Activated T-cell treated with anti-CD3 and anti-CD28 coated beads for 4 hours (primary cell): ENCODE data around the gene FRMD5.
"Not testable (repeated sequence)": the region's sequence is repeated elsewhere in the genome, so short reads cannot be mapped to it uniquely, and the experiment has no call there.

ENCODE experiments used
- DNase-seq: peaks from one replicate; pipeline ENCODE4 v3.0.0-alpha.2; 2020

Gene FRMD5

GRCh38 chr15:44195151-44195740, at the start of gene FRMD5:
FRMD5 (minus strand) TSS chr15:44195271.
- peak; percentile 83 for DNase-seq

DNA sequence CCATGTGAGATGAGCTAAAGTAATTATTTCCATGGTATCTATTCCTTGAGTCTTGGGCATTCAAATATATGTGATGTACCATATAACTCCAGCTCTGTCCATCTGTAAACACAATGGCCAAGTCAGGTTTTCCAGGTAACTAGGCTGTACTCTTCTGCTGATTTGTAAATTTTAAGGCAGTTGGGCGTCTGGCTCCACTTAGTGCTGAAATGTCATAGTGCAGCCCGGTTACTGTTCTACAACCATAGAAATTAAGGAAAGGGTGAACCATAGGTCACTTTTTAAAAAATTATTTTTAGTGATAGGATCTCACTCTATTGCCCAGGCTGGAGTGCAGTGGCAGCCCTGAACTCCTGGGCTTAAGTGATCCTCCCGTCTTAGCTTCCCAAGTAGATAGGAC, 48.8 kb upstream of the FRMD5 start:
- DNase-seq, result no peak

DNA sequence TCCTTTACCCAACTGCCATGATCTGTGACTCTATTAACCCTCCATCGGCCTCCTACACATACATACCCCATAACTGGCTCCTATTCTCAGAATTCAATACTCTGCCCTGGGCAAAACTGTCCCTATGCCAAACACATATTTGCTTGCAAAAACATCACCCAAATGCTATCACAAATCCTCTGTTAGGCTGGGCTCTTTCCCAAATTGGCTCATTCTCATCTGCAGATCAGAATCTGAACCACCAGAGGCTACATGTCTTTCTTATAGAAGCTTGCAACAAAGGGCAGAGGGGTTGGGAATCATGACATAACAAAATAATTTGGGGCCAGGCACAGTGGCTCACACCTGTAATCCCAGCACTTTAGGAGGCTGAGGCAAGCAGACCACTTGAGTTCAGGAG, 48.1 kb upstream of the FRMD5 start:
- no peak for DNase-seq

DNA sequence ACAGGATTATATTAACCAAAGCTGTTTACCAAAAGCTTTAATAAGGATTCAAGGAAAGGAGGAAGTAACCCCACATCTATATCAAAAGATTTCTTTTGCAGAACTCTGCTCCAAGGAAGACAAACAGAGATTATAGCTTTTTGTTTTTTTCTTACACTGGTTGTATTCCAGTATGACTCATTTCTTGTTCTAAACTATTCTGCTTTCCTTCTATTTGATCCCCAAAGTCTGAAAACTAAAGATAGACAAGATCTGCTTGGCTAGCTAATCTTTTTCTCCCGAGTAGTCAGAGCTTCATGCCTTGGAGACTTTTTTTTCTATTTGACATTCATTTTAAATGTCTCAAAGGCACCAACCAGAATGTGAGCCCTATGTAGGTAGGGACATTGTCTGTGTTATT, 36.8 kb upstream of the FRMD5 start:
- no peak for DNase-seq

- not testable (repeated sequence) for DNase-seq
These were observed 34.2 kb upstream of the FRMD5 start for GRCh38 chr15:44229301-44229700.

DNA sequence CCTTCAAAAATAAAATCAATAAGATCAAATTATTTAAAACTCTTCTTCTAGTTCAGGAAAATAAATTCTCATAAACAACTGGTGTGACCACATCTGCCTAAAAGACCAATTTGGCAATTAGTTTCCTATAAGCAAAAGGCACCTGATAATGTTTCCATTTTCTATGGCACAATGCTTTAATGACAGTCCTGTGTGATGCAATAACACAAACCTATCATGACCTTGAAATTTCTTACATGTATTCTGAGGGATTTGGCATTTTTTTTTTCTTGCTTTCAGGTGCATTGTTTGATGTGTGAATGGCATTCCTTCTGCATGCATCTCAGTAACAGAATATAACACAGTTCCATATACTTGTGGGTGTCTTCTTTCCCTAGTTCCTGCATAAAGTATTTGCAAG, 32.5 kb upstream of the FRMD5 start:
- DNase-seq, result no peak

- not testable (repeated sequence) for DNase-seq
These were observed 31.9 kb upstream of the FRMD5 start for GRCh38 chr15:44227001-44227400.

GRCh38 chr15:44222478-44222877, 27.4 kb upstream of the FRMD5 start:
- DNase-seq, result no peak

DNA sequence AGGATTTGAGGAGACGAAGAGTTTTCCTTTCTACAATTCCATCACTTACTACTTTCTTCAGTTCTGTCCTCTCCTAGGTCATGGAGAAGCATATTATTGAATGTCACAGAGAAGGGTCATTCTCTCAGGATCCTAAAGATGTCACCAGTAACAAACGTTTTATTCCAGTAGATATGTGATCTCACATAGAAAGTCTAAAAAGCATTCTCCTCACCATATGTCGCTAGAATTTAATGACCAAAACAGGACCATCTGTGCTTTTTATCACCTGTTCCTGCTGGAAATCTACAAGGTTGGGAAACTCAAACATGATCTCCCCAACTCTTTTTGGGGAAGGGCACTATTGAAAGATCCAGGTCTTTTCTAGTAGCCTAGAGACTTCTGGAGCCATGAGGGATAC, 24.0 kb upstream of the FRMD5 start:
- DNase-seq, result no peak

DNA sequence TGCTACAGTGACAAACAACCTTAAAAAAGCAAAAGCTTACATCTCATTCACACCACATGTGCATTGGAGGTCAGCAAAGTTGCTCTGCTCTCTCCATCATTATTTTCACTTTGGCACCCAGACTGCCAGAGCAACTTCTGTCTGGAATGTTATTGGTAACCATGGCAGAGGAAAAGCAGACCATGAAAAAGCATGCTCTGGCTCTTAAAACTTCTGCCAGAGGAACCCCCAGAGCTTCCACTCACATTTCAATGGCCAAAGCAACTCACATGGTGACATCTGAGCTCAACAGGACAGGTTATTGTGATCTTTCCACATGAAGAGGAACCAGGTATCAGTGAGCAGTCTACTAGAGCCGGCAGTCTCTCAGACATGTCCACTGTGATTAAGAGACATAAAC, 21.9 kb upstream of the FRMD5 start:
- DNase-seq, result no peak

- no peak for DNase-seq
These were observed 20.5 kb upstream of the FRMD5 start for GRCh38 chr15:44215594-44215993.

DNA sequence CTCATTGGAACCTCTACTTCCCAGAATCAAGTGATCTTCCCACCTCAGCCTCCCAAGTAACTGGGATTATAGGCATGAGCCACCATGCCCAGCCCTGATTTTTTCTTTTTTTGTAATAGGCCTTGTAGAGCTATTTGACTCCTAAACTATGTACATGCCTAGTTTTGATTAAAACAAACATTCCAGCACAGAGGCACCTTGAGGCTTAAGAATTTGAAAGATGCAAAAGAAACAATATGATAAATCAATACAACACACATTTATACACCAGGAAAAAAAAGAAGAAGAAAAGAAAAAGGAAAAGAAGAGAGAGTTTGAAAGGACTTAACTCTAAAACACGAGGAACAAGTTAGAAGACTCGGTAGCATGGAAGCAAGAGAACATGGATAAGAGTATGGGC, 13.9 kb upstream of the FRMD5 start:
- DNase-seq, result no peak

GRCh38 chr15:44207643-44208042, 12.6 kb upstream of the FRMD5 start:
- no peak for DNase-seq

DNA sequence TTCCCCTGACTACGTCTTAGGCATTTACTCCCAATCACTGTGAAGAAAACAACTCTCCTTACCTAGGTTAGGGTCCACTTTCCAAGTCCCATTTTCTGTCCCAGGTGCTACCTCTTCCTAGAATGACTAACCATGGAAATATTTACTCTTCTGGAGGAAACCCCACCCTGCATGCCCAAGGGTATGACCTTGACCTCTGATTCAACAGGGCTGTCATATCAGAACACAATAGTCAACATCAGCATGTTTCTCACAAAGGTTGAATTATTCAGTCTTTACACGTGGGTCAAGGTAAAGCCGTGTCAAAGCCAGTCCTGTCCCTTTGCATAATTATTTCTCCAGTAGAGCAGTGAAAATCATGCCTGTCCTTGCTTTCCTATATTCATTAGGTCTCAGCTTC, 4.3 kb upstream of the FRMD5 start:
- no peak for DNase-seq

DNA sequence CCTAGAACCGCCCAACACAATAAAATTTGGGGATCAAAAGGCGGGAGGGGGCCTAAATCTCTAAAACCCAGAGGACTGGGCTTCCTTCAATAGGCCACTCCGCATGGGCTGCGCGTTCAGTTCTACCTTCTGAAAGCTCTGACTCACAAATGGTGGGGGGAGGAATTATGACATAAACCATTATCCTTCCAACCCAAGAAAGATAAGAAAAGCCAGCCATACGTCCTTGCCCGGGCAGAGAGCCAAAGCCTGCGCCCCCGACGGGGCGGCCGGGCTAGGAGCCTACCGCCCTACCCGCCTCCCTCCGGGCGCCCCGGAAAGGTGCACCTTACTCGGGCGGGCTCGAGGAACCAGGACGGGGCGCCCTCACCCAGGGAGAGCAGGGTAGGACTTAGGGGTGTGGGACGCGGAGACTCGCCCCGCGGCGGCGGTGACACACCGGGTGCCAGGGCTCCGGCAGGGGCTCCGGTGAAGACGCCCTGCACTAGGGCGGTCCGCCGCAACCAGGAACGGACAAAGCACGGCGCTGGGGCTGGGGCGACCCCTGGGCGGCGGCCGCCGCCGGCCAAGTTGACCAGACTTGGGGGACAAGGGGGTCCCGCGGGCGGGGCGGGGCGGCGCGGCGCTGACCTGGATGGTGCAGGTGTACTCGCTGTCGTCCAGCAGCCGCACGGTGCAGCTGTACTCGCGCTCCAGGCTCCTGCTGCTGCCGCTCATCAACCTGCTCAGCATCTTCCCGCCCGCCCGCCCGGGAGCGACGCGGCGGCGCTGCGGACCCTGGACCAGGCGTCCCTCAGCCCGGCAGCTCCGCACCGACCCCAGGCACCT, 534 bp downstream of the FRMD5 start:
- peak; percentile 15 for DNase-seq

DNA sequence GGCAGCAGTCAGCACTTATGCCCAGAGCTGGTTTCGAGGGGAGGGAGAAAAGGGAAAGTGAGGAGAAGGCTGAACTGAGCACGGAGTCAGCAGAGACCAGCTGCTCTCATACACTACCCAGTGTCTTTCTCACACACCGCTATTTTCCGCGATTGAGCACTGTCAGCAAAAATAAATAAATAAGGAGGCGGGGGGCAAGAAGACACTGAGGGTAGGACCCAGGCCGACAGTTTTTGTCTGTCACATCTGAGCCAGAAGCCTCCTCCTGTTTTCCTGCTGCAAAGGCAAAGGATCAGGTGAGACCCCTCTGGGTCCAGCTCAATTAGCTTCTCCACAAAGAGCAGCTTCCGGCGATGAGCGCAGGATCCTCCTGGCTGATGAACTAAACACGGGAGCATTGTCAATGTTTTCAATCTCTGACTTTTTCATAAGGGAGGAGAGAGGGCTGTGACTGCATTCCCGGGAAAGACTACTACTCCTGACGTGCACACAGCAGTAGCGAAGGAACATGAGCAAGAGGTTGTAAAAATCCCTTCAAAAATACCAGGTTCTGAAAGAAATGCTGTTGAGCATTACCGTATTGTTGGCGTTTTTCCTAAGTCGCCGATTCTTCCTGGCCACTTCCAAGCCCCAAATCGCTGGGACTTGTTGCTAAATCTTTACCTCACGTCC, 1.3 kb downstream of the FRMD5 start:
- no peak for DNase-seq

- DNase-seq, result no peak
These were observed 6.3 kb downstream of the FRMD5 start for GRCh38 chr15:44188795-44189194.

DNA sequence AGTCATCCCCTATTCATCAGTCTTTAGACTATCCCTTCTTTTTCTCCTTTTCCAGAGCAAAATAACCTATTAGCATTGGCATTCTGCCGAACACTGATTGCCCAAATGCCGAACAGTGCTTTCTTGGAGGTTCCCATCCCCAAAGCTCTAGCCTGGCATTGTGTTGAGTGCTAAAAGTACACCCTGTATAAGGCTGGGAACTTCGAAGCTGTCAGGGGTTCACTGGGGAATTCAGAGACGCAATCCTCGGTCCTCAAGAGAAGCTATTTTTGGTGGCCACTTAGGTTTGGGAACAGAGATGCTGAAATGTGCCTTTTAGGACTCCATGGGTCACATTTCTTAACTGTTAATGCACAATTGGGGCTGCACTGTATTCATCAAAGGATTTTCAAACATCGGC, 8.4 kb downstream of the FRMD5 start:
- no peak for DNase-seq

- no peak for DNase-seq
These were observed 11.7 kb downstream of the FRMD5 start for GRCh38 chr15:44183363-44183762.

GRCh38 chr15:44181410-44181809, 13.7 kb downstream of the FRMD5 start:
- DNase-seq, result no peak

- no peak for DNase-seq
These were observed 17.9 kb downstream of the FRMD5 start for GRCh38 chr15:44177139-44177538.

DNA sequence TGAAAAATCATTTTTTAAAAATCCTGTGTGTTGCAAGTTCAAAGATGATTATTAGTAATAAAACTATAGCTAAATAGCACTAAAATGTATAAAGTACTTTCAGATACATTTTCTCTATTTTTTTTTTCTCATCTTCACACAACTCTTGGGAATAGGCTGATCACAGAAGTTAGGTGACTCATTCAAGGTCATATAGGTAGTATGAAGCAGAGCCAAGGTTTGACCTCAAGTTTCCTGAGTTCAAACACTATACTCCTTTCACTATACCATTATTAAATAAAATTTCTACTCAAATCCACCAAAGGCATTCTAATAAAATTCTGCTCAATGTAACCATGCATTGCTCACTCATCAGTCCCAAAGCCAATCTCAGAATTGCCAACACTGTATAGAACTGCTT, 21.3 kb downstream of the FRMD5 start:
- no peak for DNase-seq

GRCh38 chr15:44163370-44163769, 31.7 kb downstream of the FRMD5 start:
- DNase-seq, result no peak

GRCh38 chr15:44160796-44161195, 34.3 kb downstream of the FRMD5 start:
- no peak for DNase-seq
